OCI-LY7 (cell line): ENCODE measurements around the gene SERHL2. TPM values are rescaled to one million over a fixed set of nuclear protein-coding genes. Genes with fewer than 3 reads are reported as not detected.
"Not testable (repeated sequence)": the region's sequence is repeated elsewhere in the genome, so short reads cannot be mapped to it uniquely, and the experiment has no call there.

ENCODE experiments used
- BruUV-seq: library from RNA; stranded (reverse); fragments of 400-500 nt; replicated peaks from 2 replicates; lab custom pipeline; 2021; lab: Mats Ljungman, UMichigan
- CTCF ChIA-PET: fragments of 300-600 bp; sonication (Branson Sonifier 250); formaldehyde crosslinking; loops from one replicate; lab custom pipeline; 2022; ENCODE audit warnings: antibody characterized with exemption; ENCODE audit not compliant: unreplicated experiment; lab: Charles Lee
- POLR2A ChIA-PET: fragments of 300-600 bp; sonication (Branson Sonifier 250); formaldehyde crosslinking; loops from one replicate; lab custom pipeline; 2022; ENCODE audit warnings: antibody characterized with exemption; lab: Charles Lee
- DNase-seq: peaks from one replicate; pipeline ENCODE4 v3.0.0-alpha.2; 2015; ENCODE audit warnings: low spot score
- H2AFZ ChIP-seq: fragments of 200-600 bp; sonication (generic), shearing (Covaris generic); 2 replicates; pipeline ENCODE4 v1.6.1; 2014; ENCODE audit warnings: mild to moderate bottlenecking, antibody characterized with exemption, low read length, moderate library complexity
- H3K27ac ChIP-seq: fragments of 200-600 bp; sonication (generic); 2 replicates; pipeline ENCODE4 v1.5.1; 2014; ENCODE audit warnings: mixed run types, low read depth, mild to moderate bottlenecking, moderate library complexity, low read length, inconsistent platforms; ENCODE audit not compliant: poor library complexity, severe bottlenecking
- H3K36me3 ChIP-seq: fragments of 200-600 bp; sonication (generic); 2 replicates; pipeline ENCODE4 v1.6.1; 2014; ENCODE audit warnings: mild to moderate bottlenecking, antibody characterized with exemption, low read length, moderate library complexity, mixed read lengths; ENCODE audit not compliant: insufficient read depth
- H3K4me1 ChIP-seq: fragments of 200-600 bp; sonication (generic); 2 replicates; pipeline ENCODE4 v1.5.1; 2014; ENCODE audit warnings: mild to moderate bottlenecking, low read length; ENCODE audit not compliant: insufficient read depth, poor library complexity, severe bottlenecking
- H3K4me2 ChIP-seq: fragments of 200-600 bp; sonication (generic); 2 replicates; pipeline ENCODE4 v1.6.1; 2014; ENCODE audit warnings: mild to moderate bottlenecking, low read length
- H3K4me3 ChIP-seq: fragments of 200-600 bp; sonication (generic); 2 replicates; pipeline ENCODE4 v1.5.1; 2014; ENCODE audit warnings: mild to moderate bottlenecking, low read depth, low read length; ENCODE audit not compliant: poor library complexity, severe bottlenecking
- H3K79me2 ChIP-seq: fragments of 200-600 bp; sonication (generic); 2 replicates; pipeline ENCODE4 v1.6.1; 2016; ENCODE audit warnings: low read depth, mild to moderate bottlenecking, low read length, moderate library complexity, mixed read lengths; ENCODE audit not compliant: insufficient read depth
- H3K9me2 ChIP-seq: fragments of 200-600 bp; sonication (generic); 2 replicates; pipeline ENCODE4 v1.6.1; 2016; ENCODE audit warnings: mild to moderate bottlenecking, low read length, mixed read lengths; ENCODE audit not compliant: insufficient read depth
- H3K9me3 ChIP-seq: fragments of 200-600 bp; sonication (generic); 2 replicates; pipeline ENCODE4 v1.6.1; 2014; ENCODE audit warnings: mild to moderate bottlenecking, mixed run types, low read length, mixed read lengths
- H4K20me1 ChIP-seq: fragments of 200-600 bp; sonication (generic); 2 replicates; pipeline ENCODE4 v1.6.1; 2014; ENCODE audit warnings: mild to moderate bottlenecking, antibody characterized with exemption, low read length, moderate library complexity, mixed read lengths; ENCODE audit not compliant: insufficient read depth
- EZH2phosphoT487 ChIP-seq: fragments of 200-600 bp; sonication (generic); IDR thresholded peaks from 2 replicates; pipeline ENCODE4 v1.6.1; 2018; ENCODE audit warnings: low read depth, borderline replicate concordance, mild to moderate bottlenecking, mixed run types, antibody characterized with exemption, low read length, moderate library complexity, mixed read lengths
- intact Hi-C: fragments of 100-400 bp; cut with micrococcal nuclease; formaldehyde crosslinking; loops from one replicate; pipeline ENCODE4 v1.10.0; 2022; ENCODE audit not compliant: unreplicated experiment
- total RNA-seq, 2 experiments: library from RNA; depleted of rRNA in 1 of 2; stranded (reverse); fragments of >200 nt in 1 of 2; shearing (Covaris generic) in 1 of 2; gene quantifications; 2 replicates each; pipeline ENCODE4 v1.2.3, GENCODE V29; 2014 to 2022
- TF ChIP-seq, protein P1 (sequence below): fragments of 200-600 bp; sonication (generic); conservative IDR thresholded peaks from 2 replicates; pipeline ENCODE4 v1.5.1; 2014; ENCODE audit warnings: mild to moderate bottlenecking, antibody characterized with exemption, low read length, moderate library complexity, mixed read lengths

SERHL2 gene
- total RNA-seq, 2 experiments from 2014 or later = 36.4 to 98.0 TPM

DNA sequence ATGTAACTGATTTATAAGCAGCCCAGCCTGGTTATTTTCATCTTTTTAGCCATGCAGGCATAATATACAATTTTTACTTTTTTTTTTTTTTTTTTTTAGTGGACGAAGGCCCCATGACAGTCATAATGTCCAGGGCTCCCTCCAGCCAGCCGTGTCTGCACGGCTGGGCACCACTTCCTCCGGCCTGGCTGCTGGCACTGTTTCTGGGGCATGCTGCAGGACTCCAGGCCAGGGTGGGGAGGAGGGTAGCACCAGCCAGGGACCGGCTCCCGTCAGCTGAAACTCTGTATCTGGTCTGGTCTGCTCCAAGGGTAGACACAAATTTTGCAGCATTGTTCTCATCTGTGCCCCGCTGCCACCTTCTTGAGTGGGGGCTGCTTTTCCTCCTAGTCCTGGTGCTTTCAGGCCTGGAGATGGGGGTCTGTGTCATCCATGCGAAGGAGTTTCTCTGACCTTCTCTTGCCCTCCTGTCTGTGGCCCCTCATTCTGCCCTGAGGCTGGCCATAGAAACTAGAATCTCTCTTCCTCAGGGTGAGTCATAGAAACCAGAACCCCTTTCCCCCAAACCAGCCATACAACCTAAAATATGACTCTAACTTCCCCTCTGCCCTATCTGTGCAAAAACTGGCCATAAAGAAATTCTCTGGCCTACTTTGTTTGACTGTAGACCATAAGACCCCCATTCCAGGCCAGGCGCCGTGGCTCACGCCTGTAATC is 25.0 kb upstream of the SERHL2 start:
- H4K20me1 ChIP-seq = no peaks in the 10 kb centered on the region
- H3K4me1 ChIP-seq = peaks cover 57% of the 10 kb centered on the region
- DNase-seq = no peak
- TF ChIP-seq, protein P1, sequence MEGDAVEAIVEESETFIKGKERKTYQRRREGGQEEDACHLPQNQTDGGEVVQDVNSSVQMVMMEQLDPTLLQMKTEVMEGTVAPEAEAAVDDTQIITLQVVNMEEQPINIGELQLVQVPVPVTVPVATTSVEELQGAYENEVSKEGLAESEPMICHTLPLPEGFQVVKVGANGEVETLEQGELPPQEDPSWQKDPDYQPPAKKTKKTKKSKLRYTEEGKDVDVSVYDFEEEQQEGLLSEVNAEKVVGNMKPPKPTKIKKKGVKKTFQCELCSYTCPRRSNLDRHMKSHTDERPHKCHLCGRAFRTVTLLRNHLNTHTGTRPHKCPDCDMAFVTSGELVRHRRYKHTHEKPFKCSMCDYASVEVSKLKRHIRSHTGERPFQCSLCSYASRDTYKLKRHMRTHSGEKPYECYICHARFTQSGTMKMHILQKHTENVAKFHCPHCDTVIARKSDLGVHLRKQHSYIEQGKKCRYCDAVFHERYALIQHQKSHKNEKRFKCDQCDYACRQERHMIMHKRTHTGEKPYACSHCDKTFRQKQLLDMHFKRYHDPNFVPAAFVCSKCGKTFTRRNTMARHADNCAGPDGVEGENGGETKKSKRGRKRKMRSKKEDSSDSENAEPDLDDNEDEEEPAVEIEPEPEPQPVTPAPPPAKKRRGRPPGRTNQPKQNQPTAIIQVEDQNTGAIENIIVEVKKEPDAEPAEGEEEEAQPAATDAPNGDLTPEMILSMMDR = no peak
- TF ChIP-seq EZH2phosphoT487 = no peak
- peaks cover under 1% of the 10 kb centered on the region; the same call in 1 of the 2 replicates for H3K79me2 ChIP-seq
- H3K4me3 ChIP-seq = no peak overlapping the region
- intact Hi-C loops = no loop called here
- no peaks in the 10 kb centered on the region for H3K36me3 ChIP-seq
- no TSS peak for BruUV-seq
- H3K9me2 ChIP-seq = no peaks in the 10 kb centered on the region
- CTCF ChIA-PET = no interaction called here
- peak overlapping the region; percentile 24 for H3K27ac ChIP-seq
- H3K4me2 ChIP-seq = peak overlapping the region; percentile 7
- H3K9me3 ChIP-seq = no peaks in the 10 kb centered on the region
- no peak overlapping the region; the same call in 1 of the 2 replicates for H2AFZ ChIP-seq
- POLR2A ChIA-PET = no interaction called here

DNA sequence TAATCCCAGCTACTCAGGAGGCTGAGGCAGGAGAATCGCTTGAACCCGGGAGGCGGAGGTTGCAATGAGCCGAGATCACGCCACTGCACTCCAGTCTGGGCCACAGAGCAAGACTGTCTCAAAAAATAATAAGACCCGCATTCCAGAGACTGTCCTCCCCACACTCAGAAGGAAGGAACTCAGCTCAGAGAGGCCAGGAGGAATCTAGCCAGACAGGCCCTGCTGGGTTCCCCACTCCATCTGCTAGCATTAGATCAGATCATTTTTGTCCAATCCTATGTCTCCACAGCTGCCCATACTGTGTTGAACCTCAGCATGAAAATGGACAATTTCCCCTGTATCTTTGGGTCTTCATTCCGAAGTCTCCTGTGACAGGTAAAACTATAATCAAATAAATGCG is 24.3 kb upstream of the SERHL2 start:
- CTCF ChIA-PET, intact Hi-C loops, BruUV-seq: not testable (repeated sequence)

DNA sequence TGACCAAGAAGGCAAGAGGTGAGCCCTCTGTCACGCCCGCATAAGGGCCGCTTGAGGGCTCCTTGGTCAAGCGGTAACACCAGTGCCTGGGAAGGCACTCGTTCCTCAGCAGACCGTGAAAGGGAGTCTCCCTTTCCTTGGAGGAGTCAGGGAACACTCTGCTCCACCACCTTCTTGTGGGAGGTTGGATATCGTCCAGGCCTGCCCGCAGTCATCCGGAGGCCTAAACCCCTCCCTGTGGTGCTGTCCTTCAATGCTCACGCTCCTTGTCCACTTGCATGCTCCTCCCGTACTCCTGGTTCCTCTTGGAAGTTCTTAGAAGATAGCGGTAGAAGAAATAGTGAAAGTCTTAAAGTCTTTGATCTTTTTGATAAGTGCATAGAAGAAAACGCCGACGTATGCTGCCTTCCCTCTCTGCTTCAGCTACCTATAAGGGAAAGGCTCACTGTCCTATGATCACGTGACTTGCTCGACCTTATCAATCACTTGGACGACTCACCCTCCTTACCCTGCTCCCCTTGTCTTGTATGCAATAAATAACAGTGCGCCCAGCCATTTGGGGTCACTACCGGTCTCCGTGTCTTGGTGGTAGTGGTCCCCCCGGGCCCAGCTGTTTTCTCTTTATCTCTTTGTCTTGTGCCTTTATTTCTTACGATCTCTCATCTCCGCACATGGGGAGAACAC is 22.2 kb upstream of the SERHL2 start:
- H3K4me3 ChIP-seq, BruUV-seq, H3K9me2 ChIP-seq, H4K20me1 ChIP-seq, CTCF ChIA-PET, H2AFZ ChIP-seq, DNase-seq, POLR2A ChIA-PET, H3K36me3 ChIP-seq, H3K79me2 ChIP-seq, H3K9me3 ChIP-seq: not testable (repeated sequence)
- intact Hi-C loops = loop anchor here (2.0 kb wide), 1 partner anchor 19 kb away; no protein-coding TSS in a partner anchor
- Histone ChIP-seq H3K4me2 (peak overlapping the region; percentile 45; the same call in 1 of the 2 replicates), H3K4me1 (peaks cover 82% of the 10 kb centered on the region), H3K27ac (peak overlapping the region; percentile 93)

More for the DNA sequence above, 24.3 kb upstream of the SERHL2 start:
- not testable (repeated sequence) for H3K4me3 ChIP-seq, H3K36me3 ChIP-seq, H3K79me2 ChIP-seq, H3K9me2 ChIP-seq, H4K20me1 ChIP-seq, DNase-seq, H2AFZ ChIP-seq, H3K9me3 ChIP-seq
- POLR2A ChIA-PET = interaction anchor here (1.4 kb wide), 1 partner anchor 16 kb away, joined by 4 read pairs; no protein-coding TSS in a partner anchor
- H3K27ac ChIP-seq = peak overlapping the region; percentile 24
- H3K4me2 ChIP-seq = peak overlapping the region; percentile 7; the same call in 1 of the 2 replicates
- H3K4me1 ChIP-seq = peaks cover 63% of the 10 kb centered on the region
